Measurements from ENCODE around the gene EIF3CL. TPM values are rescaled to one million over a fixed set of nuclear protein-coding genes. Genes with fewer than 3 reads are reported as not detected.

EIF3CL gene
- total and polyA plus RNA-seq, 2 donors = 23.0 to 89.4 TPM

Small RNA genes within 50 kb of the gene (small RNA-seq; reads per million reads assigned to genes)
- gene AC138904.2 (not detected), gene MIR6862-1 (not detected)

Other genes starting within 250 kb of the EIF3CL start
- gene XPO6, start 191.9 kb downstream of the EIF3CL start, total RNA-seq = 85.7 TPM
- 55.0 TPM for gene XPO6, start 191.9 kb downstream of the EIF3CL start, polyA plus RNA-seq
- 0.21 TPM for gene SBK1, start 111.3 kb downstream of the EIF3CL start, total RNA-seq
- gene SBK1, start 111.3 kb downstream of the EIF3CL start, polyA plus RNA-seq = 0.16 TPM
- gene NPIPB6, start 40.3 kb downstream of the EIF3CL start, total RNA-seq = 4.1 TPM
- 0.81 TPM for gene NPIPB6, start 40.3 kb downstream of the EIF3CL start, polyA plus RNA-seq
- not detected for gene NPIPB7, start 68.5 kb upstream of the EIF3CL start, total RNA-seq
- gene NPIPB7, start 68.5 kb upstream of the EIF3CL start, polyA plus RNA-seq = not detected
- gene CLN3, start 88.2 kb upstream of the EIF3CL start, total RNA-seq = 10.7 TPM
- gene CLN3, start 88.2 kb upstream of the EIF3CL start, polyA plus RNA-seq = 32.2 TPM
- gene APOBR, start 90.8 kb upstream of the EIF3CL start, total RNA-seq = 0.69 TPM
- 4.2 TPM for gene APOBR, start 90.8 kb upstream of the EIF3CL start, polyA plus RNA-seq
- not detected for gene IL27, start 103.0 kb upstream of the EIF3CL start, total RNA-seq
- gene IL27, start 103.0 kb upstream of the EIF3CL start, polyA plus RNA-seq = 0.08 TPM
- 4.1 TPM for gene NUPR1, start 135.1 kb upstream of the EIF3CL start, total RNA-seq
- gene NUPR1, start 135.1 kb upstream of the EIF3CL start, polyA plus RNA-seq = 549 TPM
- 13.9 TPM for gene SGF29, start 150.1 kb upstream of the EIF3CL start, total RNA-seq
- 42.7 TPM for gene SGF29, start 150.1 kb upstream of the EIF3CL start, polyA plus RNA-seq
- 0.21 TPM for gene SULT1A2, start 193.2 kb upstream of the EIF3CL start, total RNA-seq
- gene SULT1A2, start 193.2 kb upstream of the EIF3CL start, polyA plus RNA-seq = 1.3 TPM
- 8.2 TPM for gene SULT1A1, start 206.2 kb upstream of the EIF3CL start, total RNA-seq
- gene SULT1A1, start 206.2 kb upstream of the EIF3CL start, polyA plus RNA-seq = 15.6 TPM
- 2.0 TPM for gene NPIPB8, start 234.2 kb upstream of the EIF3CL start, total RNA-seq
- gene NPIPB8, start 234.2 kb upstream of the EIF3CL start, polyA plus RNA-seq = not detected